RWPE2 (cell line): ENCODE data around the gene UBALD1.
A peak's percentile ranks its signal among the peaks of the same experiment; 100 is the strongest.

Experiments used
- ATAC-seq: fragments of 200-7000 bp; cut with Tn5 transposase; 3 replicates; pipeline ENCODE4 v1.9.1; 2021; ENCODE audit warnings: low read depth
- DNase-seq: peaks from one replicate; pipeline ENCODE4 v3.0.0-alpha.2; 2020; ENCODE audit warnings: low spot score
- H3K27ac ChIP-seq: fragments of 450-650 bp; 2 replicates; pipeline ENCODE4 v1.5.1; 2017; ENCODE audit warnings: mild to moderate bottlenecking; ENCODE audit not compliant: poor library complexity, severe bottlenecking
- H3K27me3 ChIP-seq: fragments of 250-450 bp; sonication (Bioruptor Pico); 2 replicates; pipeline ENCODE4 v1.5.1; 2021; ENCODE audit warnings: mild to moderate bottlenecking, moderate library complexity; ENCODE audit not compliant: insufficient read depth, poor library complexity, severe bottlenecking
- H3K36me3 ChIP-seq: fragments of 250-450 bp; sonication (Bioruptor Pico); 2 replicates; pipeline ENCODE4 v1.5.1; 2020; ENCODE audit warnings: low read depth, mild to moderate bottlenecking, moderate library complexity
- H3K4me1 ChIP-seq: fragments of 250-450 bp; sonication (Bioruptor Pico); 2 replicates; pipeline ENCODE4 v1.5.1; 2021; ENCODE audit warnings: mild to moderate bottlenecking, moderate library complexity; ENCODE audit not compliant: insufficient read depth, poor library complexity, severe bottlenecking
- H3K4me3 ChIP-seq: fragments of 250-450 bp; sonication (Bioruptor Pico); 2 replicates; pipeline ENCODE4 v1.5.1; 2021; ENCODE audit warnings: mild to moderate bottlenecking, moderate library complexity; ENCODE audit not compliant: severe bottlenecking
- H3K9me3 ChIP-seq: fragments of 250-450 bp; sonication (Bioruptor Pico); 2 replicates; pipeline ENCODE4 v1.5.1; 2021; ENCODE audit warnings: mild to moderate bottlenecking, moderate library complexity; ENCODE audit not compliant: severe bottlenecking
- CTCF ChIP-seq: fragments of 450-650 bp; IDR thresholded peaks from one replicate; pipeline ENCODE4 v1.5.1; 2017; ENCODE audit warnings: mild to moderate bottlenecking, moderate library complexity; ENCODE audit not compliant: poor library complexity, severe bottlenecking

The UBALD1 gene

GRCh38 chr16:4625560-4626159 is 11.0 kb upstream of the UBALD1 start:
- H3K27me3 ChIP-seq = no peaks in the 10 kb centered on the region
- no peak; the same call in 1 of the 3 replicates for ATAC-seq

DNA sequence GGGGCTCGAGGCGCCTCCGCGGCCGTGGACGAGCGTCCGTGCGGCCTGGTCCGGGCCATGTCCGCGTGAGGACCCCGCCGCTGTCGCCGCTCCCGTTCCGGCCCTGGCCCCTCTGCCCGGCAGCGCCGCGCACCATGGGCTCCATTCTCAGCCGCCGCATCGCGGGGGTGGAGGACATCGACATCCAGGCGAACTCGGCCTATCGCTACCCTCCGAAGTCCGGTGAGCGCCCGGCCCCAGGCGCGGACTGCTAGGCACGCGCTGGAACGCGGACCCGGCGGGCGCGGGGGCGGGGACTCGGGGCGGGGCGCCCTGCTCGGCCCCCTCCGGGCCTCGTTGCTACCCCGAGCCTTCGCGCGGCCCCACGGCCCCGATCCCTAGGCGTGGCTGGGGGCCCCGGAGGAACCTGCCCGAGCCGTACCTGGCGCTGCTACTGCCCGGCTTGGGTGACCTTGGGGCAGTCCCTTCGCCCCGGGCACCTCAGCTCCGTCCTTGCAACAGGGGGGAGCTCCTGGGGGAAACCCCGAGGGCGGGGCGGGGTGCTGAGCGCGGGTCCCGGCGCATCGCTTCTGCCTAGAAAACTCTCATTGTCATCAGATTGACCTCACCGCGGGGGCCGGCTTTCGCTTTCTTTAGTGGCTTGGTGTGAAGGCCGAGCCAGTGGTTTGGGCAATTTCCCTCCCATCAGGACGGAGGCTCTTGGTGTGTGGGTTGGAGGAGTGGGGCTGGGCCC is 10.3 kb upstream of the UBALD1 start:
- DNase-seq = no peak
- peak overlapping the region; percentile 95 for H3K4me3 ChIP-seq
- TF ChIP-seq CTCF = no peak

More at GRCh38 chr16:4625560-4626159, 11.0 kb upstream of the UBALD1 start:
- Histone ChIP-seq H3K4me3 (peak overlapping the region; percentile 95), H3K4me1 (peaks cover 3% of the 10 kb centered on the region), H3K36me3 (peaks cover 11% of the 10 kb centered on the region), H3K9me3 (no peaks in the 10 kb centered on the region), H3K27ac (peak overlapping the region; percentile 56)
- no peak for DNase-seq
- TF ChIP-seq CTCF = no peak

DNA sequence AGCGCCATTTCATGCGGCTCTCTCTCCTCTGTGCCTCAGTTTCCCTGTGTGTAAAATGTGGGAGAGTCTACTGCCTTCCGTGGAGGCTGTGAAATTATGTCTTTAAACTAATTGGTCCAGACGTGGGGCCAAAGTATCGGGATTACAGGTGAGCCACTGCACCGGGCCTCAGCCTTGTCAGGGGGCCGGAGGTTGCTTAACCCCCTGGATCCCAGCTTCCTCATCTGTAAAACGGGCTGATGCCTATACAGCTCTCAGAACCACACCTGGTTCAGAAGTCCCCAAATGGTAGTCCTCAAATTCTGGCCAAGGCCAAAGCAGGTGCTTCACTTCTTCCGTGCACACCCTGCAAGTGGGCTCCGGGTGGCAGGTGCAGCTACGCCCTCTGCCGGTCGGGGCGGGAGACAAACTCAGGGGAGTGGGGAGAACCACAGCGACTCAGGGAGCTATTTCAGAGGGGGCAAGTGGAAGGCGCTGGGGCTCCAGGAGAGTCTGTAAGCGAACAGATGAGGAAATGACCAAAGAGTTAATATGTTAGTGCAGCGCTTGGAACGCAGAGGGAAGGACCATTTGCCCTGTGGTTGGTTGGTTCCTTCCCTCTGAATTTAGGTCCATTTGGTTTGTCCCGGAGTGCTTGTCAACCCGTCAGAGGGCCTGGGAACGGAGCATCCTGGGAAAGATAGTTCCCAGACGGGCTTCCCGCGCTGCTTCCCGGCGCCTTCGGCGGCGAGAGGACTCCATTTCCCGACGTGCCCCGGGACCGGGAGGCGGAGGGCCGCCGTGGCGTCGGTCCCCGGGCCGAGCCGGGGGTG is 9.5 kb upstream of the UBALD1 start, which contains the start of gene MGRN1:
MGRN1 (plus strand) TSS at position 812 of the 812 bp plus-strand sequence. CDS start 135 bp downstream, outside the sequence.
- H3K27me3 ChIP-seq = no peaks in the 10 kb centered on the region
- H3K4me1 ChIP-seq = peaks cover 4% of the 10 kb centered on the region
- no peaks in the 10 kb centered on the region for H3K9me3 ChIP-seq
- TF ChIP-seq CTCF = peak; percentile 98
- peaks cover 11% of the 10 kb centered on the region for H3K36me3 ChIP-seq
- peak; percentile 96 for DNase-seq
- peak; percentile 96 for ATAC-seq
- peak within 1 kb of the TSS; percentile 95 for H3K4me3 ChIP-seq
- H3K27ac ChIP-seq = peak within 1 kb of the TSS; percentile 56

More for the DNA sequence above, 10.3 kb upstream of the UBALD1 start:
- no peaks in the 10 kb centered on the region for H3K9me3 ChIP-seq
- peaks cover 3% of the 10 kb centered on the region for H3K4me1 ChIP-seq
- H3K27me3 ChIP-seq = no peaks in the 10 kb centered on the region
- peak overlapping the region; percentile 56 for H3K27ac ChIP-seq
- H3K36me3 ChIP-seq = peaks cover 11% of the 10 kb centered on the region
- ATAC-seq = peak; percentile 41

GRCh38 chr16:4623593-4623992 is 8.9 kb upstream of the UBALD1 start:
- Histone ChIP-seq H3K4me1 (peaks cover 10% of the 10 kb centered on the region), H3K27me3 (no peaks in the 10 kb centered on the region), H3K27ac (no peak overlapping the region), H3K36me3 (peaks cover 11% of the 10 kb centered on the region), H3K4me3 (no peak overlapping the region), H3K9me3 (no peaks in the 10 kb centered on the region)
- DNase-seq (no peak), ATAC-seq (no peak)
- TF ChIP-seq CTCF = no peak
